GM23338 (cell line): ENCODE results near the gene TRIM52.

Experiments
- CREB1 ChIP-seq: fragments of 250-450 bp; sonication (Bioruptor Pico); IDR thresholded peaks from 2 replicates; pipeline ENCODE4 v1.5.0; 2020; ENCODE audit warnings: low read depth, mild to moderate bottlenecking, moderate library complexity
- CTCF ChIP-seq, 2 experiments: fragments of 200-600 bp in 1 of 2; sonication (generic) in 1 of 2; conservative IDR thresholded peaks; 2 replicates each; pipeline versions ENCODE4 v1.5.1 to v1.6.1; 2016 to 2017; ENCODE audit warnings: antibody characterized with exemption in 2 of 2, low read depth in 2 of 2, mild to moderate bottlenecking in 2 of 2, moderate library complexity in 1 of 2
- ETS1 ChIP-seq: IDR thresholded peaks from 2 replicates; pipeline ENCODE4 v1.6.1; 2016; ENCODE audit warnings: antibody characterized with exemption
- EZH2 ChIP-seq: fragments of 200-600 bp; sonication (generic); IDR thresholded peaks from one replicate; pipeline ENCODE4 v1.8.0; 2017; ENCODE audit warnings: antibody characterized with exemption, mild to moderate bottlenecking, low read depth; ENCODE audit not compliant: unreplicated experiment
- EZH2phosphoT487 ChIP-seq: fragments of 200-600 bp; sonication (generic); IDR thresholded peaks from one replicate; pipeline ENCODE4 v1.8.1; 2018; ENCODE audit warnings: antibody characterized with exemption; ENCODE audit not compliant: unreplicated experiment
- JUNB ChIP-seq: IDR thresholded peaks from one replicate; pipeline ENCODE4 v1.6.1; 2016; ENCODE audit warnings: antibody characterized with exemption; ENCODE audit not compliant: unreplicated experiment
- NANOG ChIP-seq: IDR thresholded peaks from 2 replicates; pipeline ENCODE4 v1.6.1; 2016; ENCODE audit warnings: antibody characterized with exemption, borderline replicate concordance
- POLR2AphosphoS5 ChIP-seq: IDR thresholded peaks from 2 replicates; pipeline ENCODE4 v1.6.1; 2016; ENCODE audit warnings: antibody characterized with exemption, low read depth
- REST ChIP-seq: IDR thresholded peaks from one replicate; pipeline ENCODE4 v1.6.1; 2018; ENCODE audit warnings: antibody characterized with exemption; ENCODE audit not compliant: unreplicated experiment
- STAT1 ChIP-seq: IDR thresholded peaks from one replicate; pipeline ENCODE4 v1.6.1; 2016; ENCODE audit warnings: antibody characterized with exemption; ENCODE audit not compliant: unreplicated experiment
- ZNF114 ChIP-seq: fragments of 250-450 bp; sonication (Bioruptor Pico); IDR thresholded peaks from 2 replicates; pipeline ENCODE4 v1.5.0; 2020; ENCODE audit warnings: mild to moderate bottlenecking, moderate library complexity

GRCh38 chr5:181229996-181230395, 30.9 kb downstream of the TRIM52 start:
- no peak for TF ChIP-seq EZH2
- no peak for TF ChIP-seq CTCF (conservative IDR thresholded peaks at IDR 0.05; ENCODE audit: low read depth in 2 of 2)
- TF ChIP-seq ETS1: no peak
- no peak for TF ChIP-seq REST
- TF ChIP-seq EZH2phosphoT487: no peak
- no peak for TF ChIP-seq CREB1 (CRISPR knock-in tag)
- no peak for TF ChIP-seq POLR2AphosphoS5
- no peak for TF ChIP-seq STAT1
- no peak for TF ChIP-seq JUNB
- TF ChIP-seq ZNF114: no peak
- no peak for TF ChIP-seq NANOG
